HG03378 (cell line): ENCODE measurements around the gene TOB2.
"Not testable (repeated sequence)": the region's sequence is repeated elsewhere in the genome, so short reads cannot be mapped to it uniquely, and the experiment has no call there.

Experiments used
- ATAC-seq: cut with Tn5 transposase; IDR thresholded peaks from one replicate; pipeline ENCODE4 v1.9.1; 2021; ENCODE audit warnings: mild to moderate bottlenecking, moderate library complexity; ENCODE audit not compliant: unreplicated experiment

TOB2 gene

GRCh38 chr22:41431656-41432055 is 14.9 kb downstream of the TOB2 start:
- ATAC-seq = no peak

GRCh38 chr22:41429951-41430332 is 16.7 kb downstream of the TOB2 start:
- no peak for ATAC-seq

- no peak for ATAC-seq
Observed at GRCh38 chr22:41429232-41429950, 17.2 kb downstream of the TOB2 start.

GRCh38 chr22:41425660-41426365 is 20.8 kb downstream of the TOB2 start:
- ATAC-seq = no peak

GRCh38 chr22:41418717-41419116 is 27.9 kb downstream of the TOB2 start:
- no peak for ATAC-seq

GRCh38 chr22:41417622-41418390 is 28.8 kb downstream of the TOB2 start:
- ATAC-seq = no peak

GRCh38 chr22:41415554-41415953 is 31.0 kb downstream of the TOB2 start:
- ATAC-seq = no peak

GRCh38 chr22:41411021-41411851 is 35.4 kb downstream of the TOB2 start:
- no peak for ATAC-seq

GRCh38 chr22:41410311-41410751 is 36.3 kb downstream of the TOB2 start:
- no peak for ATAC-seq

- no peak for ATAC-seq
Observed at GRCh38 chr22:41408665-41409064, 37.9 kb downstream of the TOB2 start.

GRCh38 chr22:41407433-41407832 is 39.2 kb downstream of the TOB2 start:
- no peak for ATAC-seq

- no peak for ATAC-seq
Observed at GRCh38 chr22:41406410-41406809, 40.2 kb downstream of the TOB2 start.

- no peak for ATAC-seq
Observed at GRCh38 chr22:41405588-41405987, 41.0 kb downstream of the TOB2 start.

GRCh38 chr22:41403532-41404318 is 42.9 kb downstream of the TOB2 start:
- ATAC-seq = peak; percentile 65

GRCh38 chr22:41402851-41403250 is 43.8 kb downstream of the TOB2 start:
- not testable (repeated sequence) for ATAC-seq

- ATAC-seq = no peak
Observed at GRCh38 chr22:41401781-41402648, 44.6 kb downstream of the TOB2 start.

- ATAC-seq = no peak
Observed at GRCh38 chr22:41398921-41399320, 47.7 kb downstream of the TOB2 start.

- no peak for ATAC-seq
Observed at GRCh38 chr22:41397143-41397811, 49.3 kb downstream of the TOB2 start.
